ENCODE data around the gene GPC6.

GPC6 gene

DNA sequence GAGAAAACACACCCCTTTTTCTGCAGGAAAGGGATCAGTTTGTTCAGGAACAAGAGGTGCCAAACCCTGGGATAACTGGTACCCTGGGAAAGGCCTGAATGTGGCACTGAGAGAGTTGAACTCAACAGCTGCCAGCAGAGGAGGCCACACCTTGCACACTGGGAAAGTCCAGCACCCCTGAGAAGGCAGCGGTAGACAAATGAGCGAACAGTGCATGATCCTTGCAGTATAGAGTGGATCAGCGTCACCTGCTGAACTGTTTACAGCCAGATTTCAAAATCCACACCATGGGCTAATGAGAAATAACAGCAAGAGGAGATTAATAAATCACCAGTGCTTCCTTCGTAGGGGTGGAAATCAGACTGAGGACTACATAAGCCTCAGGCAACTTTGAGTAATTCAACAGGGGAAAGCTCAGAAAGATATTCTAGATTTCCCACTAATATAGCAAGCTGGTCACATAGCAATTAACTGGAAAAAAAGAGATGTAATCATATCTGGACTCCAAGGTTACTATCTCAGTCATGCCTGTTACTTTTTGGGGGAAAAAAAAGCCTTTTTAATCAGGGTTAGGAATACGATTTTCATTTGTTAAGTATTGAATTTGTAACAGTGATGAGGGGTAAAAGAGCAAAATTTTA is 1200.8 kb downstream of the GPC6 start:
- TF ChIP-seq, protein P1, sequence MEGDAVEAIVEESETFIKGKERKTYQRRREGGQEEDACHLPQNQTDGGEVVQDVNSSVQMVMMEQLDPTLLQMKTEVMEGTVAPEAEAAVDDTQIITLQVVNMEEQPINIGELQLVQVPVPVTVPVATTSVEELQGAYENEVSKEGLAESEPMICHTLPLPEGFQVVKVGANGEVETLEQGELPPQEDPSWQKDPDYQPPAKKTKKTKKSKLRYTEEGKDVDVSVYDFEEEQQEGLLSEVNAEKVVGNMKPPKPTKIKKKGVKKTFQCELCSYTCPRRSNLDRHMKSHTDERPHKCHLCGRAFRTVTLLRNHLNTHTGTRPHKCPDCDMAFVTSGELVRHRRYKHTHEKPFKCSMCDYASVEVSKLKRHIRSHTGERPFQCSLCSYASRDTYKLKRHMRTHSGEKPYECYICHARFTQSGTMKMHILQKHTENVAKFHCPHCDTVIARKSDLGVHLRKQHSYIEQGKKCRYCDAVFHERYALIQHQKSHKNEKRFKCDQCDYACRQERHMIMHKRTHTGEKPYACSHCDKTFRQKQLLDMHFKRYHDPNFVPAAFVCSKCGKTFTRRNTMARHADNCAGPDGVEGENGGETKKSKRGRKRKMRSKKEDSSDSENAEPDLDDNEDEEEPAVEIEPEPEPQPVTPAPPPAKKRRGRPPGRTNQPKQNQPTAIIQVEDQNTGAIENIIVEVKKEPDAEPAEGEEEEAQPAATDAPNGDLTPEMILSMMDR (IDR thresholded peaks at IDR 0.05; ENCODE audit: low read depth, low read length, missing control alignments), result no peak
- no peak overlapping the region for H3K4me3 ChIP-seq (ENCODE audit: low read depth, low read length)
- H3K27ac ChIP-seq, result no peak overlapping the region
- in situ Hi-C loops (cut with HindIII; ENCODE audit: low pct_ligation_motif_present, low sequenced_read_pairs), result no loop called here
- no peak for DNase-seq
- no peaks in the 10 kb centered on the region for H3K36me3 ChIP-seq (replicated peaks)
- no peaks in the 10 kb centered on the region for H3K27me3 ChIP-seq (replicated peaks)

GRCh38 chr13:94431574-94431973 is 1205.0 kb downstream of the GPC6 start:
- H3K27me3 ChIP-seq (replicated peaks), result no peaks in the 10 kb centered on the region
- no peak for DNase-seq
- TF ChIP-seq, protein P1 (IDR thresholded peaks at IDR 0.05; ENCODE audit: low read depth, low read length, missing control alignments), result peak; percentile 27
- in situ Hi-C loops (cut with HindIII; ENCODE audit: low pct_ligation_motif_present, low sequenced_read_pairs), result no loop called here
- no peaks in the 10 kb centered on the region for H3K36me3 ChIP-seq (replicated peaks)
- H3K27ac ChIP-seq, result no peak overlapping the region
- H3K4me3 ChIP-seq (ENCODE audit: low read depth, low read length), result no peak overlapping the region

GRCh38 chr13:94431987-94432386 is 1205.4 kb downstream of the GPC6 start:
- Histone ChIP-seq H3K36me3 (replicated peaks) (no peaks in the 10 kb centered on the region), H3K27me3 (replicated peaks) (no peaks in the 10 kb centered on the region), H3K27ac (no peak overlapping the region), H3K4me3 (ENCODE audit: low read depth, low read length) (no peak overlapping the region)
- TF ChIP-seq, protein P1 (IDR thresholded peaks at IDR 0.05; ENCODE audit: low read depth, low read length, missing control alignments), result no peak
- in situ Hi-C loops (cut with HindIII; ENCODE audit: low pct_ligation_motif_present, low sequenced_read_pairs), result no loop called here
- DNase-seq, result no peak

DNA sequence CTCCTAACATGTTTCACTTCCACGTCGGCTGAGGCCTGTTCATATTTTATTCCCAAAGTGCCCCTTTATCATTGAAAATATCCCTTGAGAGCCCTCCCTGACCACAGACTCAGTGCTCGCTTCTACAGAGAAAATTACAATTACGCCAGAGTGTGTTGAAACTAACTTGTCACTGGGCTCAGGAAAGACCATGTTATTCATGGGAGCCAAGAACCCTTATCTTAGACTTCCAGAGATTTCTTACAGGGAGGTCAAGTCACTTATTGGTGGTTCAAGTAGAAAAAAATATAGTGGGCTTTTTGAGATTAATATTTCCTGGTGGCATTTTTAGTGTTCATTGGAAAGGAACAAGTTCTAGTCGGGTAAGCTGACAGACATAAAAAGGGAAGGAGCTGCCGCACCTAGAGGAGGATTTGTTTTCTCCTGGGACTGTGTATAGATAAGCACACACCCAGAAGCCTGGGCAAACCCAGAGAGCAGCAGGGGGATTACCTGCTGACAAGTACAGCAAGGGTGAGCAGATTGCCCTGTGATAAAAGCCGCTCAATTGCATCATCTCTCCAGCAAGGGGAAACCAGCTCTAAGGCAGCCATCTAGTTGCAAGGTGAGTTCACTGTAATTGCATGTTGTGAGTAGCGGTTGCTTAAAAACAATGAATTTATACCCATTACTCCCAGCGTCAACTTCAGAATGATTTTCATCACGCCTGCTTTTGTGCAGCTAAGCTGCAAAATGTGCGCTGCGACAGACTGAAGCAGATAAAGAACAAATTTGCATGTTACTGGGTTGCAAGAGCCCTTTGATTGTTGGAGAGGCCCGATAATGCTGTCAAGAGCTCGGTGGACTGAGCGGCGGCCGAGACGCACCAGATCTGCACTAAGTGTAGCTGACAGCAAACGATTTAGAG is 1206.7 kb downstream of the GPC6 start:
- DNase-seq, result no peak
- H3K4me3 ChIP-seq (ENCODE audit: low read depth, low read length), result no peak overlapping the region
- in situ Hi-C loops (cut with HindIII; ENCODE audit: low pct_ligation_motif_present, low sequenced_read_pairs), result no loop called here

GRCh38 chr13:94435604-94436226 is 1209.1 kb downstream of the GPC6 start:
- H3K36me3 ChIP-seq (replicated peaks), result no peaks in the 10 kb centered on the region
- in situ Hi-C loops (cut with HindIII; ENCODE audit: low pct_ligation_motif_present, low sequenced_read_pairs), result no loop called here
- TF ChIP-seq, protein P1 (IDR thresholded peaks at IDR 0.05; ENCODE audit: low read depth, low read length, missing control alignments), result peak; percentile 51
- no peaks in the 10 kb centered on the region for H3K27me3 ChIP-seq (replicated peaks)
- H3K4me3 ChIP-seq (ENCODE audit: low read depth, low read length), result no peak overlapping the region
- no peak for DNase-seq
- H3K27ac ChIP-seq, result no peak overlapping the region

More for the DNA sequence above, 1206.7 kb downstream of the GPC6 start:
- TF ChIP-seq, protein P1 (IDR thresholded peaks at IDR 0.05; ENCODE audit: low read depth, low read length, missing control alignments), result no peak
- H3K36me3 ChIP-seq (replicated peaks), result no peaks in the 10 kb centered on the region
- H3K27me3 ChIP-seq (replicated peaks), result no peaks in the 10 kb centered on the region
- no peak overlapping the region for H3K27ac ChIP-seq

Measured in brain microvascular endothelial cell (primary cell).